CD4-positive, alpha-beta T cell treated with Interleukin-21 for 1 hour (primary cell): ENCODE measurements around the gene C11orf98.
"Not testable (repeated sequence)": the region's sequence is repeated elsewhere in the genome, so short reads cannot be mapped to it uniquely, and the experiment has no call there.

Source experiments
- DNase-seq: peaks from one replicate; pipeline ENCODE4 v3.0.0-alpha.2; 2020

Gene C11orf98

GRCh38 chr11:62665075-62665598, at the start of gene C11orf98, which contains the start of gene CSKMT:
TSS of gene C11orf98 (minus strand) at chr11:62665210. CDS start at chr11:62665169, 41 bp downstream.
TSS of gene CSKMT (plus strand) at chr11:62665312. CDS start at chr11:62665880, 568 bp downstream.
- peak; percentile 97 for DNase-seq

GRCh38 chr11:62713343-62713742, 48.3 kb upstream of the C11orf98 start:
- no peak for DNase-seq

- no peak for DNase-seq
Measured at GRCh38 chr11:62712861-62713260, 47.9 kb upstream of the C11orf98 start.

- DNase-seq: no peak
Measured at GRCh38 chr11:62712276-62712812, 47.3 kb upstream of the C11orf98 start.

- DNase-seq: peak; percentile 41
Measured at GRCh38 chr11:62710001-62710345, 45.0 kb upstream of the C11orf98 start.

- peak; percentile 99 for DNase-seq
Measured at GRCh38 chr11:62709247-62710000, 44.4 kb upstream of the C11orf98 start.

- peak; percentile 59 for DNase-seq
Measured at GRCh38 chr11:62708793-62709192, 43.8 kb upstream of the C11orf98 start.

GRCh38 chr11:62708392-62708791, 43.4 kb upstream of the C11orf98 start:
- no peak for DNase-seq

- no peak for DNase-seq
Measured at GRCh38 chr11:62707277-62707861, 42.4 kb upstream of the C11orf98 start, which contains the start of the genes BSCL2 and GNG3. TSS of gene BSCL2 (minus strand) at chr11:62707424. CDS start at chr11:62707195, 229 bp downstream. TSS of gene GNG3 (plus strand) at chr11:62707676. CDS start at chr11:62708296, 620 bp downstream.

GRCh38 chr11:62706850-62707247, 41.8 kb upstream of the C11orf98 start:
- no peak for DNase-seq

- DNase-seq: peak; percentile 94
Measured at GRCh38 chr11:62705880-62706849, 41.2 kb upstream of the C11orf98 start.

- DNase-seq: no peak
Measured at GRCh38 chr11:62705413-62705812, 40.4 kb upstream of the C11orf98 start.

- DNase-seq: not testable (repeated sequence)
Measured at GRCh38 chr11:62703921-62704320, 38.9 kb upstream of the C11orf98 start.

- DNase-seq: no peak
Measured at GRCh38 chr11:62702246-62702645, 37.2 kb upstream of the C11orf98 start.

GRCh38 chr11:62694455-62695167, 29.6 kb upstream of the C11orf98 start:
- peak; percentile 82 for DNase-seq

GRCh38 chr11:62693624-62694023, 28.6 kb upstream of the C11orf98 start:
- not testable (repeated sequence) for DNase-seq

GRCh38 chr11:62689421-62690183, 24.6 kb upstream of the C11orf98 start, which contains the start of gene LRRN4CL:
TSS of gene LRRN4CL (minus strand) at chr11:62689530. CDS start at chr11:62688508, 1,022 bp downstream.
- DNase-seq: no peak

GRCh38 chr11:62688491-62688890, 23.5 kb upstream of the C11orf98 start:
- no peak for DNase-seq

GRCh38 chr11:62687508-62688396, 22.7 kb upstream of the C11orf98 start:
- DNase-seq: no peak

- no peak for DNase-seq
Measured at GRCh38 chr11:62682518-62682917, 17.5 kb upstream of the C11orf98 start.
